Neuron (in vitro differentiated cells): ENCODE measurements around the gene TOLLIP.
"Not testable (repeated sequence)": the region's sequence is repeated elsewhere in the genome, so short reads cannot be mapped to it uniquely, and the experiment has no call there.

ENCODE experiments used
- H2AFZ ChIP-seq: one replicate; pipeline ENCODE4 v1.6.1; 2013; ENCODE audit warnings: low read depth, mild to moderate bottlenecking, inconsistent platforms, low read length, moderate library complexity
- H3K27me3 ChIP-seq: one replicate; pipeline ENCODE4 v1.6.1; 2013; ENCODE audit warnings: low read length; ENCODE audit not compliant: insufficient read depth
- H3K36me3 ChIP-seq: one replicate; pipeline ENCODE4 v1.6.1; 2013; ENCODE audit warnings: low read length; ENCODE audit not compliant: insufficient read depth
- H3K4me1 ChIP-seq: one replicate; pipeline ENCODE4 v1.6.1; 2013; ENCODE audit warnings: low read length; ENCODE audit not compliant: insufficient read depth
- H3K4me3 ChIP-seq: 2 replicates; pipeline ENCODE4 v1.5.1; 2013; ENCODE audit warnings: mild to moderate bottlenecking, low read length, moderate library complexity
- H3K9me3 ChIP-seq: one replicate; pipeline ENCODE4 v1.6.1; 2013; ENCODE audit warnings: low read length

TOLLIP gene

DNA sequence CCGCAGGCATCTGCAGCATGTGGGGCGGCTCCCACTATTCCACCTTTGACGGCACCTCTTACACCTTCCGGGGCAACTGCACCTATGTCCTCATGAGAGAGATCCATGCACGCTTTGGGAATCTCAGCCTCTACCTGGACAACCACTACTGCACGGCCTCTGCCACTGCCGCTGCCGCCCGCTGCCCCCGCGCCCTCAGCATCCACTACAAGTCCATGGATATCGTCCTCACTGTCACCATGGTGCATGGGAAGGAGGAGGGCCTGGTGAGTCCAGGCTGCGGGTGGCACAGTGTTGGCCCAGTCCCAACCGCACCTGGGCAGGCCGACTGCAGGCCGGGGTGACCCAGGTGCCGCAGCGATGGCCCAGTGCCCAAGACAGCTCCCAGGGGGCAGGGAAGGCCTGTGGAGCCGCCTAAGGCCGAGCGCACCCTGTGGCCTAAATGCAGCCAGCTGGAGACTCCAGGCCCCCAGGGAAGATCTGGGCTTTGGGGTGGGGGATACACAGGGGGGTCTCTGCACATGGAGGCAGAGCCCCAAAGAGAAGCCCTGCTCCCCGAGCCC is 55.3 kb downstream of the TOLLIP start:
- Histone ChIP-seq H3K4me1 (no peaks in the 10 kb centered on the region), H3K4me3 (no peak overlapping the region), H3K36me3 (no peaks in the 10 kb centered on the region), H3K9me3 (peaks cover 9% of the 10 kb centered on the region), H2AFZ (no peak overlapping the region), H3K27me3 (no peaks in the 10 kb centered on the region)

DNA sequence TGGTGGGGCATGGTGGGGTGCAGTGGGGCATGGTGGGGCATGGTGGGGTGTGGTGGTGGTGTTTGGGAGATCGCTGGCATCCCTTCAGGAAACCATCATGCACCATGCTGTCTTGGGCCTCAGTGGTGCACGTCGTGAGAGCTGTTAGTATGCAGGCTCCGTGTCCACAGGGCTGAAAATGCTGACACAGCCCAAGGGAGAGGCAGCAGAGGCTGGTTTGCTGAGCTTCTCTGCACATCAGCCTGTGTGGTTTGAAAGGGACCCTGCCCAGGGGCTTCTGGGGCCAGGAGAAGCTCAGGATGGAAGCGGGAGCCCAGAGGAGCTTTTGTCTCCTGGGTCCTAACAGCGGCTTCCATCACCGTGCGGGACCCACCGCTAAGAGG is 56.3 kb downstream of the TOLLIP start:
- H3K4me1 ChIP-seq: no peaks in the 10 kb centered on the region
- peaks cover 9% of the 10 kb centered on the region for H3K9me3 ChIP-seq
- H3K27me3 ChIP-seq: no peaks in the 10 kb centered on the region
- no peak overlapping the region for H3K4me3 ChIP-seq
- H2AFZ ChIP-seq: no peak overlapping the region
- H3K36me3 ChIP-seq: no peaks in the 10 kb centered on the region

DNA sequence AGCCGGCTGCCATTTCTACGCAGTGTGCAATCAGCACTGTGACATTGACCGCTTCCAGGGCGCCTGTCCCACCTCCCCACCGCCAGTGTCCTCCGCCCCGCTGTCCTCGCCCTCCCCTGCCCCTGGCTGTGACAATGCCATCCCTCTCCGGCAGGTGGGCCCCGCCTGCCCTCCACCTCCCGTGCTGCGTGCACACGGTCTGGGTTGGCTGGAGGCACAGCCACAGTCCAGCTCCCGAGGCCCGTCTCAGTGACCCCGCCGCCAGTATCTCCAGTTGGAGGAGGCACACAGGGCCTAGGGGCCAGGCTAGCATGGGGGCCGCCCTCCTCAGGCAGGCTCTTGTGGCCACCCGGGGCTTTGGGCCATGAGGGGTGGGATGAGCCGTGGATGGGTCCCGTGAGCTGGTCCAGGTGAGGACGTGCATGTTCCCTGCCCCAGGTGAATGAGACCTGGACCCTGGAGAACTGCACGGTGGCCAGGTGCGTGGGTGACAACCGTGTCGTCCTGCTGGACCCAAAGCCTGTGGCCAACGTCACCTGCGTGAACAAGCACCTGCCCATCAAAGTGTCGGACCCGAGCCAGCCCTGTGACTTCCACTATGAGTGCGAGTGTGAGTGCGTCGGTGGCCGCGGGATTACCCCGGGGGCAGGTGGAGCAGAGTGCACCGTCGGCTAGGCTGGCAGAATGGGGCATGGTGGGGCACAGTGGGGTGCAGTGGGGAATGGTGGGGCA is 56.9 kb downstream of the TOLLIP start:
- Histone ChIP-seq H3K36me3 (no peaks in the 10 kb centered on the region), H3K27me3 (no peaks in the 10 kb centered on the region), H3K4me1 (no peaks in the 10 kb centered on the region)

DNA sequence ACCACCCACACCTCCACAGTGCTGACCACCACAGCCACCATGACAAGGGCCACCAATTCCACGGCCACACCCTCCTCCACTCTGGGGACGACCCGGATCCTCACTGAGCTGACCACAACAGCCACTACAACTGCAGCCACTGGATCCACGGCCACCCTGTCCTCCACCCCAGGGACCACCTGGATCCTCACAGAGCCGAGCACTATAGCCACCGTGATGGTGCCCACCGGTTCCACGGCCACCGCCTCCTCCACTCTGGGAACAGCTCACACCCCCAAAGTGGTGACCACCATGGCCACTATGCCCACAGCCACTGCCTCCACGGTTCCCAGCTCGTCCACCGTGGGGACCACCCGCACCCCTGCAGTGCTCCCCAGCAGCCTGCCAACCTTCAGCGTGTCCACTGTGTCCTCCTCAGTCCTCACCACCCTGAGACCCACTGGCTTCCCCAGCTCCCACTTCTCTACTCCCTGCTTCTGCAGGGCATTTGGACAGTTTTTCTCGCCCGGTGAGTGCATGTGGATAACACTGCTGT is 58.1 kb downstream of the TOLLIP start:
- H3K4me1 ChIP-seq: no peaks in the 10 kb centered on the region
- peaks cover 9% of the 10 kb centered on the region for H3K9me3 ChIP-seq
- H3K36me3 ChIP-seq: no peaks in the 10 kb centered on the region
- no peaks in the 10 kb centered on the region for H3K27me3 ChIP-seq
- H3K4me3 ChIP-seq: no peak overlapping the region
- H2AFZ ChIP-seq: no peak overlapping the region

More for the DNA sequence above, 56.9 kb downstream of the TOLLIP start:
- peaks cover 9% of the 10 kb centered on the region for H3K9me3 ChIP-seq
- H2AFZ ChIP-seq: no peak overlapping the region
- H3K4me3 ChIP-seq: no peak overlapping the region

DNA sequence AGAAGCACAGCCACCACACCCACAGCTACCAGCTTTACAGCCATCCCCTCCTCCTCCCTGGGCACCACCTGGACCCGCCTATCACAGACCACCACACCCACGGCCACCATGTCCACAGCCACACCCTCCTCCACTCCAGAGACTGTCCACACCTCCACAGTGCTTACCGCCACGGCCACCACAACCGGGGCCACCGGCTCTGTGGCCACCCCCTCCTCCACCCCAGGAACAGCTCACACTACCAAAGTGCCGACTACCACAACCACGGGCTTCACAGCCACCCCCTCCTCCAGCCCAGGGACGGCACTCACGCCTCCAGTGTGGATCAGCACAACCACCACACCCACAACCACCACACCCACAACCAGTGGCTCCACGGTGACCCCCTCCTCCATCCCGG is 59.0 kb downstream of the TOLLIP start:
- H3K36me3 ChIP-seq, H3K4me1 ChIP-seq, H3K4me3 ChIP-seq, H3K27me3 ChIP-seq, H2AFZ ChIP-seq: not testable (repeated sequence)
- peaks cover 11% of the 10 kb centered on the region for H3K9me3 ChIP-seq

DNA sequence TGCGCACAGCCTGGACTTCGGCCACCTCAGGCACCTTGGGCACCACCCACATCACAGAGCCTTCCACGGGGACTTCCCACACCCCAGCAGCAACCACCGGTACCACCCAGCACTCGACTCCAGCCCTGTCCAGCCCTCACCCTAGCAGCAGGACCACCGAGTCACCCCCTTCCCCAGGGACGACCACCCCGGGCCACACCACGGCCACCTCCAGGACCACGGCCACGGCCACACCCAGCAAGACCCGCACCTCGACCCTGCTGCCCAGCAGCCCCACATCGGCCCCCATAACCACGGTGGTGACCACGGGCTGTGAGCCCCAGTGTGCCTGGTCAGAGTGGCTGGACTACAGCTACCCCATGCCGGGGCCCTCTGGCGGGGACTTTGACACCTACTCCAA is 60.5 kb downstream of the TOLLIP start:
- H3K27me3 ChIP-seq, H3K4me3 ChIP-seq: not testable (repeated sequence)

DNA sequence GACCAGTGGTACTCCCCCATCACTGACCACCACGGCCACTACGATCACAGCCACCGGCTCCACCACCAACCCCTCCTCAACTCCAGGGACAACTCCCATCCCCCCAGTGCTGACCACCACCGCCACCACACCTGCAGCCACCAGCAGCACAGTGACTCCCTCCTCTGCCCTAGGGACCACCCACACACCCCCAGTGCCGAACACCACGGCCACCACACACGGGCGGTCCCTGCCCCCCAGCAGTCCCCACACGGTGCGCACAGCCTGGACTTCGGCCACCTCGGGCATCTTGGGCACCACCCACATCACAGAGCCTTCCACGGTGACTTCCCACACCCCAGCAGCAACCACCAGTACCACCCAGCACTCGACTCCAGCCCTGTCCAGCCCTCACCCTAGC is 62.4 kb downstream of the TOLLIP start:
- H3K36me3 ChIP-seq, H3K4me3 ChIP-seq, H3K4me1 ChIP-seq, H3K27me3 ChIP-seq, H2AFZ ChIP-seq: not testable (repeated sequence)
- H3K9me3 ChIP-seq: peaks cover 16% of the 10 kb centered on the region

More for the DNA sequence above, 60.5 kb downstream of the TOLLIP start:
- not testable (repeated sequence) for H3K4me1 ChIP-seq, H2AFZ ChIP-seq, H3K36me3 ChIP-seq
- peaks cover 11% of the 10 kb centered on the region for H3K9me3 ChIP-seq

DNA sequence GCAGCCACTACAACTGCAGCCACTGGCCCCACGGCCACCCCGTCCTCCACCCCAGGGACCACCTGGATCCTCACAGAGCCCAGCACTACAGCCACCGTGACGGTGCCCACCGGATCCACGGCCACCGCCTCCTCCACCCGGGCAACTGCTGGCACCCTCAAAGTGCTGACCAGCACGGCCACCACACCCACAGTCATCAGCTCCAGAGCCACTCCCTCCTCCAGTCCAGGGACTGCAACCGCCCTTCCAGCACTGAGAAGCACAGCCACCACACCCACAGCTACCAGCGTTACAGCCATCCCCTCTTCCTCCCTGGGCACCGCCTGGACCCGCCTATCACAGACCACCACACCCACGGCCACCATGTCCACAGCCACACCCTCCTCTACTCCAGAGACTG is 63.1 kb downstream of the TOLLIP start:
- H3K4me1 ChIP-seq, H3K36me3 ChIP-seq, H2AFZ ChIP-seq, H3K27me3 ChIP-seq, H3K4me3 ChIP-seq: not testable (repeated sequence)
- H3K9me3 ChIP-seq: peaks cover 13% of the 10 kb centered on the region

DNA sequence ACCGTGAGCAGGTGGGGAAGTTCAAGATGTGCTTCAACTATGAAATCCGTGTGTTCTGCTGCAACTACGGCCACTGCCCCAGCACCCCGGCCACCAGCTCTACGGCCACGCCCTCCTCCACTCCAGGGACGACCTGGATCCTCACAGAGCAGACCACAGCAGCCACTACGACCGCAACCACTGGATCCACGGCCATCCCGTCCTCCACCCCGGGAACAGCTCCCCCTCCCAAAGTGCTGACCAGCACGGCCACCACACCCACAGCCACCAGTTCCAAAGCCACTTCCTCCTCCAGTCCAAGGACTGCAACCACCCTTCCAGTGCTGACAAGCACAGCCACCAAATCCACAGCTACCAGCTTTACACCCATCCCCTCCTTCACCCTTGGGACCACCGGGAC is 63.7 kb downstream of the TOLLIP start:
- not testable (repeated sequence) for H3K36me3 ChIP-seq, H3K4me3 ChIP-seq, H2AFZ ChIP-seq, H3K27me3 ChIP-seq, H3K4me1 ChIP-seq, H3K9me3 ChIP-seq

DNA sequence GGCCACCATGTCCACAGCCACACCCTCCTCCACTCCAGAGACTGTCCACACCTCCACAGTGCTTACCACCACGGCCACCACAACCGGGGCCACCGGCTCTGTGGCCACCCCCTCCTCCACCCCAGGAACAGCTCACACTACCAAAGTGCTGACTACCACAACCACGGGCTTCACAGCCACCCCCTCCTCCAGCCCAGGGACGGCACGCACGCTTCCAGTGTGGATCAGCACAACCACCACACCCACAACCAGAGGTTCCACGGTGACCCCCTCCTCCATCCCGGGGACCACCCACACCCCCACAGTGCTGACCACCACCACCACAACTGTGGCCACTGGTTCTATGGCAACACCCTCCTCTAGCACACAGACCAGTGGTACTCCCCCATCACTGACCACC is 64.9 kb downstream of the TOLLIP start:
- H3K27me3 ChIP-seq, H3K36me3 ChIP-seq, H3K4me3 ChIP-seq, H3K4me1 ChIP-seq, H2AFZ ChIP-seq, H3K9me3 ChIP-seq: not testable (repeated sequence)

DNA sequence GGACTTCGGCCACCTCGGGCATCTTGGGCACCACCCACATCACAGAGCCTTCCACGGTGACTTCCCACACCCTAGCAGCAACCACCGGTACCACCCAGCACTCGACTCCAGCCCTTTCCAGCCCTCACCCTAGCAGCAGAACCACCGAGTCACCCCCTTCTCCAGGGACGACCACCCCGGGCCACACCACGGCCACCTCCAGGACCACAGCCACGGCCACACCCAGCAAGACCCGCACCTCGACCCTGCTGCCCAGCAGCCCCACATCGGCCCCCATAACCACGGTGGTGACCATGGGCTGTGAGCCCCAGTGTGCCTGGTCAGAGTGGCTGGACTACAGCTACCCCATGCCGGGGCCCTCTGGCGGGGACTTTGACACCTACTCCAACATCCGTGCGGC is 65.9 kb downstream of the TOLLIP start:
- H3K4me3 ChIP-seq, H3K4me1 ChIP-seq: not testable (repeated sequence)

DNA sequence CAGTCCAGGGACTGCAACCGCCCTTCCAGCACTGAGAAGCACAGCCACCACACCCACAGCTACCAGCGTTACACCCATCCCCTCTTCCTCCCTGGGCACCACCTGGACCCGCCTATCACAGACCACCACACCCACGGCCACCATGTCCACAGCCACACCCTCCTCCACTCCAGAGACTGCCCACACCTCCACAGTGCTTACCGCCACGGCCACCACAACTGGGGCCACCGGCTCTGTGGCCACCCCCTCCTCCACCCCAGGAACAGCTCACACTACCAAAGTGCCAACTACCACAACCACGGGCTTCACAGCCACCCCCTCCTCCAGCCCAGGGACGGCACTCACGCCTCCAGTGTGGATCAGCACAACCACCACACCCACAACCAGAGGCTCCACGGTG is 66.7 kb downstream of the TOLLIP start:
- not testable (repeated sequence) for H3K27me3 ChIP-seq, H3K9me3 ChIP-seq, H3K4me1 ChIP-seq, H2AFZ ChIP-seq, H3K36me3 ChIP-seq, H3K4me3 ChIP-seq

More for the DNA sequence above, 65.9 kb downstream of the TOLLIP start:
- not testable (repeated sequence) for H3K9me3 ChIP-seq, H3K36me3 ChIP-seq, H3K27me3 ChIP-seq, H2AFZ ChIP-seq

DNA sequence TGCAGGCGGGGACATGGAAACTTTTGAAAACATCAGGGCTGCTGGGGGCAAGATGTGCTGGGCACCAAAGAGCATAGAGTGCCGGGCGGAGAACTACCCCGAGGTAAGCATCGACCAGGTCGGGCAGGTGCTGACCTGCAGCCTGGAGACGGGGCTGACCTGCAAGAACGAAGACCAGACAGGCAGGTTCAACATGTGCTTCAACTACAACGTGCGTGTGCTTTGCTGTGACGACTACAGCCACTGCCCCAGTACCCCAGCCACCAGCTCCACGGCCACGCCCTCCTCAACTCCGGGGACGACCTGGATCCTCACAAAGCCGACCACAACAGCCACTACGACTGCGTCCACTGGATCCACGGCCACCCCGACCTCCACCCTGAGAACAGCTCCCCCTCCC is 67.1 kb downstream of the TOLLIP start:
- Histone ChIP-seq H3K9me3 (peaks cover 8% of the 10 kb centered on the region), H2AFZ (no peak overlapping the region), H3K36me3 (no peaks in the 10 kb centered on the region), H3K4me1 (no peaks in the 10 kb centered on the region), H3K27me3 (peaks cover 4% of the 10 kb centered on the region), H3K4me3 (no peak overlapping the region)

DNA sequence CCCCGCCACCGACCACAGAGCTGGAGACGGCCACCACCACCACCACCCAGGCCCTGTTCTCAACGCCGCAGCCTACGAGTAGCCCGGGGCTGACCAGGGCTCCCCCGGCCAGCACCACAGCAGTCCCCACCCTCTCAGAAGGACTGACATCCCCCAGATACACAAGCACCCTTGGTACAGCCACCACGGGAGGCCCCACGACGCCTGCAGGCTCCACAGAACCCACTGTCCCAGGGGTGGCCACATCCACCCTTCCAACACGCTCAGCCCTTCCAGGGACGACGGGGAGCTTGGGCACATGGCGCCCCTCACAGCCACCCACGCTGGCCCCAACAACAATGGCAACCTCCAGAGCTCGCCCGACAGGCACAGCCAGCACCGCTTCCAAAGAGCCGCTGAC is 67.7 kb downstream of the TOLLIP start:
- no peaks in the 10 kb centered on the region for H3K36me3 ChIP-seq

More for the DNA sequence above, 67.7 kb downstream of the TOLLIP start:
- peaks cover 8% of the 10 kb centered on the region for H3K9me3 ChIP-seq
- peaks cover 7% of the 10 kb centered on the region for H3K27me3 ChIP-seq
- H3K4me3 ChIP-seq: no peak overlapping the region
- no peaks in the 10 kb centered on the region for H3K4me1 ChIP-seq
- H2AFZ ChIP-seq: no peak overlapping the region
